CD14-positive monocyte (primary cell): Measurements from ENCODE around the gene SMIM22. TPM values are rescaled to one million over a fixed set of nuclear protein-coding genes. Genes with fewer than 3 reads are reported as not detected.

Experiments used
- DNase-seq, 3 donors: peaks; one replicate each; pipeline ENCODE4 v3.0.0-alpha.2; 2011 to 2022
- H2AFZ ChIP-seq: 2 replicates; pipeline ENCODE4 v1.6.0; 2012; ENCODE audit warnings: mild to moderate bottlenecking, low read depth, low read length, inconsistent platforms; ENCODE audit not compliant: insufficient read depth, poor library complexity, severe bottlenecking
- H3K27ac ChIP-seq, 2 donors: 1 replicate in 1 of 2; 2 replicates in 1 of 2; pipeline ENCODE4 v1.5.1; 2012 to 2013; ENCODE audit warnings: low read length in 2 of 2, control low read depth in 1 of 2, inconsistent platforms in 1 of 2, low read depth in 1 of 2, mild to moderate bottlenecking in 1 of 2
- H3K27me3 ChIP-seq, 2 donors: one replicate each; pipeline versions ENCODE4 v1.6.0 to v1.6.1; 2011 to 2013; ENCODE audit warnings: low read length in 2 of 2; ENCODE audit not compliant: control insufficient read depth in 2 of 2, insufficient read depth in 2 of 2
- H3K36me3 ChIP-seq, 2 donors: replicated peaks in 1 of 2; 1 replicate in 1 of 2; 2 replicates in 1 of 2; pipeline versions ENCODE4 v1.5.1 to v1.6.1; 2012 to 2013; ENCODE audit warnings: low read length in 2 of 2, control low read depth in 1 of 2, inconsistent platforms in 1 of 2, mild to moderate bottlenecking in 1 of 2; ENCODE audit not compliant: insufficient read depth in 2 of 2, control insufficient read depth in 1 of 2
- H3K4me1 ChIP-seq, 2 donors: 1 replicate in 1 of 2; 2 replicates in 1 of 2; pipeline versions ENCODE4 v1.5.1 to v1.6.1; 2012 to 2013; ENCODE audit warnings: low read length in 2 of 2, control low read depth in 1 of 2, inconsistent platforms in 1 of 2, mild to moderate bottlenecking in 1 of 2, moderate library complexity in 1 of 2; ENCODE audit not compliant: insufficient read depth in 2 of 2, control insufficient read depth in 1 of 2
- H3K4me2 ChIP-seq: replicated peaks from 2 replicates; pipeline ENCODE3; 2012; ENCODE audit warnings: low read length, moderate library complexity, mild to moderate bottlenecking; ENCODE audit not compliant: poor library complexity, severe bottlenecking; ENCODE audit errors: extremely low read depth
- H3K4me3 ChIP-seq, 3 experiments: fragments of 200-600 bp in 1 of 3; sonication (generic) in 1 of 3; replicated peaks in 1 of 3; 1 replicate in 2 of 3; 2 replicates in 1 of 3; pipeline ENCODE4 v1.5.1; 2011 to 2013; ENCODE audit warnings: low read length in 3 of 3, mild to moderate bottlenecking in 3 of 3, control low read depth in 2 of 3, low read depth in 2 of 3, inconsistent platforms in 1 of 3, moderate library complexity in 1 of 3
- H3K79me2 ChIP-seq: 2 replicates; pipeline ENCODE4 v1.6.0; 2012; ENCODE audit warnings: mild to moderate bottlenecking, control low read depth, inconsistent platforms, low read length, moderate library complexity; ENCODE audit not compliant: insufficient read depth
- H3K9ac ChIP-seq: 2 replicates; pipeline ENCODE4 v1.6.0; 2017; ENCODE audit warnings: low read length, mild to moderate bottlenecking; ENCODE audit not compliant: insufficient read depth, poor library complexity, severe bottlenecking
- H3K9me3 ChIP-seq, 2 donors: replicated peaks in 1 of 2; 1 replicate in 1 of 2; 2 replicates in 1 of 2; pipeline versions ENCODE4 v1.5.1 to v1.6.1; 2012 to 2013; ENCODE audit warnings: low read length in 2 of 2, control low read depth in 1 of 2; ENCODE audit not compliant: control insufficient read depth in 1 of 2, insufficient read depth in 1 of 2
- H4K20me1 ChIP-seq: 2 replicates; pipeline ENCODE4 v1.6.0; 2012; ENCODE audit warnings: mild to moderate bottlenecking, low read length, control low read depth, moderate library complexity; ENCODE audit not compliant: insufficient read depth
- H3K27ac Mint-ChIP-seq, 7 donors: one replicate each; pipeline ENCODE4 v1.8.0; 2020; ENCODE audit warnings: mild to moderate bottlenecking in 7 of 7, mixed read lengths in 7 of 7, moderate library complexity in 6 of 7, inconsistent platforms in 2 of 7
- H3K27me3 Mint-ChIP-seq, 3 donors: one replicate each; pipeline ENCODE4 v1.8.0; 2021 to 2022; ENCODE audit warnings: low read depth in 3 of 3, mild to moderate bottlenecking in 3 of 3, mixed read lengths in 3 of 3, moderate library complexity in 3 of 3, inconsistent platforms in 1 of 3
- H3K36me3 Mint-ChIP-seq, 2 donors: one replicate each; pipeline ENCODE4 v1.8.0; 2020; ENCODE audit warnings: mixed read lengths in 2 of 2, inconsistent platforms in 1 of 2, mild to moderate bottlenecking in 1 of 2
- H3K4me1 Mint-ChIP-seq: one replicate; pipeline ENCODE4 v1.8.0; 2020; ENCODE audit warnings: mild to moderate bottlenecking, mixed read lengths
- H3K4me3 Mint-ChIP-seq, 2 donors: one replicate each; pipeline ENCODE4 v1.8.0; 2020; ENCODE audit warnings: mild to moderate bottlenecking in 2 of 2, mixed read lengths in 2 of 2, moderate library complexity in 1 of 2
- H3K9me3 Mint-ChIP-seq, 7 donors: one replicate each; pipeline ENCODE4 v1.8.0; 2020 to 2022; ENCODE audit warnings: mixed read lengths in 7 of 7, mild to moderate bottlenecking in 6 of 7, moderate library complexity in 6 of 7, inconsistent platforms in 2 of 7
- CTCF ChIP-seq: fragments of 200-600 bp; IDR thresholded peaks from one replicate; pipeline ENCODE4 v1.8.0; 2022; ENCODE audit warnings: antibody characterized with exemption, mild to moderate bottlenecking
- WGBS: methylation state at CpG from one replicate; pipeline ENCODE4 v1.1.5; 2013; ENCODE audit warnings: missing lambda C conversion rate; ENCODE audit not compliant: insufficient coverage; 5-methylcytosine and 5-hydroxymethylcytosine counted together
- intact Hi-C, 2 donors: fragments of 100-400 bp; cut with micrococcal nuclease; formaldehyde crosslinking; loops; one replicate each; pipeline versions ENCODE4 v1.15.0 to v1.15.1; 2023
- polyA plus RNA-seq, 3 donors: library from polyadenylated mRNA; depleted of rRNA in 1 of 3; unstranded in 2 of 3; stranded (reverse) in 1 of 3; fragments of 300-500 nt in 2 of 3; fragments of >200 nt in 1 of 3; fragmentation: Illumina TruSeq in 2 of 3; gene quantifications; 1 replicate in 2 of 3; 2 replicates in 1 of 3; pipeline ENCODE4 v1.2.3, GENCODE V29; 2012 to 2021

The SMIM22 gene
- polyA plus RNA-seq, 3 donors: not detected

GRCh38 chr16:4833584-4833983 is 38.4 kb downstream of the SMIM22 start:
- Mint-ChIP-seq H3K9me3 (peaks cover 0 to 1% (median 0%) of the 10 kb centered on the region in 7 donors), H3K4me1 (peaks cover 4% of the 10 kb centered on the region), H3K27me3 (peaks cover 0 to 2% (median 0%) of the 10 kb centered on the region in 3 donors), H3K36me3 (peaks cover 76 to 96% of the 10 kb centered on the region in 2 donors), H3K27ac (no peak overlapping the region), H3K4me3 (no peak overlapping the region)
- Histone ChIP-seq H4K20me1 (peaks cover 56% of the 10 kb centered on the region), H3K27ac (peak overlapping the region in 1 of 2 donors; percentile 20), H3K4me3 (no peak overlapping the region), H3K4me1 (no peaks in the 10 kb centered on the region), H2AFZ (no peak overlapping the region), H3K79me2 (peaks cover 43% of the 10 kb centered on the region), H3K9ac (no peak overlapping the region), H3K27me3 (no peaks in the 10 kb centered on the region), H3K36me3 (peaks cover 88 to 97% of the 10 kb centered on the region in 2 donors), H3K9me3 (no peaks in the 10 kb centered on the region), H3K4me2 (no peak overlapping the region)
- intact Hi-C loops: no loop called here
- no CpG with 5 or more reads among the region's 1 CpG for WGBS
- no peak for DNase-seq
- no peak for TF ChIP-seq CTCF

GRCh38 chr16:4836727-4837126 is 41.6 kb downstream of the SMIM22 start:
- peak overlapping the region in 3 of 7 donors; percentile 30 to 49 (median 38) for H3K27ac Mint-ChIP-seq
- peaks cover 59% of the 10 kb centered on the region for H3K79me2 ChIP-seq
- DNase-seq: no peak
- no peaks in the 10 kb centered on the region for H3K27me3 ChIP-seq
- intact Hi-C loops: no loop called here
- no peak overlapping the region for H3K27ac ChIP-seq
- H3K36me3 ChIP-seq: peaks cover 88 to 97% of the 10 kb centered on the region in 2 donors
- no peak overlapping the region for H3K4me3 ChIP-seq
- H4K20me1 ChIP-seq: peaks cover 71% of the 10 kb centered on the region
- H3K9ac ChIP-seq: no peak overlapping the region
- peaks cover 4% of the 10 kb centered on the region for H3K4me1 Mint-ChIP-seq
- no peak overlapping the region for H3K4me3 Mint-ChIP-seq
- H3K9me3 ChIP-seq: no peaks in the 10 kb centered on the region
- H3K27me3 Mint-ChIP-seq: peaks cover 0 to 3% (median 0%) of the 10 kb centered on the region in 3 donors
- H3K36me3 Mint-ChIP-seq: peaks cover 76 to 96% of the 10 kb centered on the region in 2 donors
- H2AFZ ChIP-seq: no peak overlapping the region
- H3K4me2 ChIP-seq: no peak overlapping the region
- TF ChIP-seq CTCF: no peak
- H3K4me1 ChIP-seq: no peaks in the 10 kb centered on the region
- H3K9me3 Mint-ChIP-seq: no peaks in the 10 kb centered on the region
- WGBS: 100% methylated on average over 1 of the region's 2 CpGs
